ENCODE results near the gene VTCN1. TPM values are rescaled to one million over a fixed set of nuclear protein-coding genes. Genes with fewer than 3 reads are reported as not detected.

The VTCN1 gene
- total RNA-seq, 1 donor from 2014 or later = 0.29 TPM

- no peaks in the 10 kb centered on the region for H3K36me3 ChIP-seq (ENCODE audit: control insufficient read depth, insufficient read depth, low read length)
- H3K27me3 ChIP-seq (ENCODE audit: control insufficient read depth, insufficient read depth, low read length) = no peaks in the 10 kb centered on the region
- no peak overlapping the region for H3K4me3 ChIP-seq (ENCODE audit: low read depth, low read length)
- TF ChIP-seq CTCF (IDR thresholded peaks at IDR 0.05; ENCODE audit: insufficient read depth, low read length, poor library complexity, severe bottlenecking) = no peak
- no peak for DNase-seq (ENCODE audit: low read depth)
These were observed 31.3 kb downstream of the VTCN1 start for GRCh38 chr1:117179471-117179870.

- Histone ChIP-seq H3K36me3 (ENCODE audit: control insufficient read depth, insufficient read depth, low read length) (no peaks in the 10 kb centered on the region), H3K4me3 (ENCODE audit: low read depth, low read length) (no peak overlapping the region), H3K27me3 (ENCODE audit: control insufficient read depth, insufficient read depth, low read length) (no peaks in the 10 kb centered on the region)
- TF ChIP-seq CTCF (IDR thresholded peaks at IDR 0.05; ENCODE audit: insufficient read depth, low read length, poor library complexity, severe bottlenecking) = no peak
- DNase-seq (ENCODE audit: low read depth) = no peak
These were observed 32.0 kb downstream of the VTCN1 start for GRCh38 chr1:117178756-117179155.

- Histone ChIP-seq H3K36me3 (ENCODE audit: control insufficient read depth, insufficient read depth, low read length) (no peaks in the 10 kb centered on the region), H3K4me3 (ENCODE audit: low read depth, low read length) (no peak overlapping the region), H3K27me3 (ENCODE audit: control insufficient read depth, insufficient read depth, low read length) (no peaks in the 10 kb centered on the region)
- TF ChIP-seq CTCF (IDR thresholded peaks at IDR 0.05; ENCODE audit: insufficient read depth, low read length, poor library complexity, severe bottlenecking) = no peak
- no peak for DNase-seq (ENCODE audit: low read depth)
These were observed 33.4 kb downstream of the VTCN1 start for GRCh38 chr1:117177376-117177775.

DNA sequence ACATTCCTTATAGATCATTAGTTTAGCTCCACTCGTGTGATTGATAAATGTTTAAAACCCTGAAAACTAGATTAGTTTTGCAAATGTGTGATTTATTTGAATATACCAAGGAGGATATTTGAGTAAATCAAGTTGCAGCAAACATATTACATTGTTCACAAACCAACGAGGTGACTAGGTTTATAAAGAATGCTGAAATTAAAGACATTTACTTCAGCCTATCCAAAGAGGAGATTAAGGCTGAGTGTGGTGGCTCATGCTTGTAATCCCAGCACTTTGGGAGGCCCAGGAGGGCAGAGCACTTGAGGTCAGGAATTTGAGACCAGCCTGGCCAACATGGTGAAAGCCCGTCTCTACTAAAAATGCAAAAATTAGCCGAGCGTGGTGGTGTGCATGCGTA lies 34.1 kb downstream of the VTCN1 start:
- Histone ChIP-seq H3K4me3 (ENCODE audit: low read depth, low read length) (no peak overlapping the region), H3K36me3 (ENCODE audit: control insufficient read depth, insufficient read depth, low read length) (no peaks in the 10 kb centered on the region), H3K27me3 (ENCODE audit: control insufficient read depth, insufficient read depth, low read length) (no peaks in the 10 kb centered on the region)
- TF ChIP-seq CTCF (IDR thresholded peaks at IDR 0.05; ENCODE audit: insufficient read depth, low read length, poor library complexity, severe bottlenecking) = no peak
- no peak for DNase-seq (ENCODE audit: low read depth)

DNA sequence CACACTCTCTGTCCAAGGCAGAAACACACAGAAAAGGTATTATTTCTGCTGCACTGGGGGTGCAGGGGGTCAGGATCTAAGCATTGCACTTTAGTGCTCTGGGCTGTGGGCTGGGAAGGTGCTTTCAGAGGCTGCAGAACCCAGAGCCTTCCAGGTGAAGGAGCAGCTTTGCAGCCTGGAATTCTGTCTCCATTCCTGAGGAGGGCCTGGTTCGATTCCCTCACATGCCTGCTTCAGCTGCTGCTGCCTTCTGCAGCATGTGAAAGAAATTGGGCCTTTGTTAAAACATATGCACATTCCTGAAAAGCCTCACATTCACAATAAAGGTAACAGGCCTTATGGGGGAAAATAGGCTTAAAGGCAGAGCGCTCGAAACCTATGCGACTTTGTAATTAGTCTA lies 35.9 kb downstream of the VTCN1 start:
- no peaks in the 10 kb centered on the region for H3K36me3 ChIP-seq (ENCODE audit: control insufficient read depth, insufficient read depth, low read length)
- H3K4me3 ChIP-seq (ENCODE audit: low read depth, low read length) = no peak overlapping the region
- no peaks in the 10 kb centered on the region for H3K27me3 ChIP-seq (ENCODE audit: control insufficient read depth, insufficient read depth, low read length)
- no peak for DNase-seq (ENCODE audit: low read depth)
- TF ChIP-seq CTCF (IDR thresholded peaks at IDR 0.05; ENCODE audit: insufficient read depth, low read length, poor library complexity, severe bottlenecking) = no peak

- Histone ChIP-seq H3K4me3 (ENCODE audit: low read depth, low read length) (no peak overlapping the region), H3K27me3 (ENCODE audit: control insufficient read depth, insufficient read depth, low read length) (no peaks in the 10 kb centered on the region), H3K36me3 (ENCODE audit: control insufficient read depth, insufficient read depth, low read length) (no peaks in the 10 kb centered on the region)
- DNase-seq (ENCODE audit: low read depth) = no peak
- TF ChIP-seq CTCF (IDR thresholded peaks at IDR 0.05; ENCODE audit: insufficient read depth, low read length, poor library complexity, severe bottlenecking) = no peak
These were observed 37.0 kb downstream of the VTCN1 start for GRCh38 chr1:117173691-117174090.
